T1000 (cell line): ENCODE measurements around the gene SLC7A7.
"Not testable (repeated sequence)": the region's sequence is repeated elsewhere in the genome, so short reads cannot be mapped to it uniquely, and the experiment has no call there.

Experiments used
- DNase-seq: peaks from one replicate; lab custom pipeline; 2025; ENCODE audit warnings: mixed read lengths; lab: John Stamatoyannopoulos, UW

SLC7A7 gene

DNA sequence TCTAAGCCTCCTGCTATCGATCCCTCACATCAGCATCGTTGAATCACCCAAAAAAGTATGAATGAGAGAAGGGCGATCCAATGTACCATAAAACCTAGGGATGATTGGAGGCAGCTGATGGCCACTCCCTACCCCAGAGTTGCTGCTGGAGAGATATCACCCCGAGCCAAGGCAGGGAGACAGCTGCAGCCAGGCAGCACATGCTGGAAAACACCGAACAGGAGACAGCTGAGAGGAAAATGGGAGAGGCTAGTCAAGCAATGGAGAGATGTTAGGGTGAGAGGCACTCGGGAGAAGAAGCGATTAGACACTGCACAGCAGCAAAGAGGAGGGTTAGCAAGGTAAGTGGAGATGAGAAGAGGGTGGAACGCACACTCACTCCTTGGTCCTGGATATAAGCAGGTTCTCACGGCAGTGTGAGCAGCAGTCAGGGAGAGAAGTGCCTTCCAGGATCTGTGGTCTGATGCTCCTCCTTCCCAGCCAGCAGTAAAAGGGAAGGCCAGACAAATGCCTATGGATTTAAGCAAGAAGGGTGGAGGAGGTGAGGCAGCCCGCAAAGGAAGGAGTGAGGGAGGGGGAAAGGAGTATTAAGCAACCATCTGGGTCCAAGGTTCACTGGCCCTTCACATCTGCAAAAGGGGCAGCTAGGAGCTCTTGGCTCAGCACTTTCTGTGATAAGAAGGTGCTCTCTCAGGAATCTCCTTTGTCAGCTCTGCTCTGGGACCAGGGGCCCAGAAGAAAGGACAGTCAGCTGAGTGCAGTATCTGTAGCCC lies at the start of gene SLC7A7:
Gene SLC7A7, minus strand, starts transcription at position 495 of the 773 bp plus-strand sequence. CDS start 2,037 bp downstream, outside the sequence.
- no peak for DNase-seq

DNA sequence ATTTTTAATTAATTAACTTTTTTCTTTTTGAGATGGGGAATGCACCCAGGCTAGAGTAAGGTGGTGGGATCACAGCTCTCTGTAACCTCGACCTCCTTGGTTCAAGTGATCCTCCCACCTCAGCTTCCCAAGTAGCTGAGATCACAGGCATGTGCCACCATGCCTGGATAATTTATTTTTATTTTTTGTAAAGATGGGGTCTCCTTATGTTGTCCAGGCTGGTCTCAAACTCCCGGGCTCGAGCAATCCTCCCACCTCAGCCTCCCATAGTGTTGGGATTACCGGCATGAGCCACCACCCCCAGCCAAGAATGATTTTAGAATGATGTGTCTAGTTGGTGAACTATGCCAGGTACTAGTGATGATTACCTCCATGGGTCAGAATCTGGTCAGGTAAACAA lies 49.7 kb upstream of the SLC7A7 start:
- no peak for DNase-seq

DNA sequence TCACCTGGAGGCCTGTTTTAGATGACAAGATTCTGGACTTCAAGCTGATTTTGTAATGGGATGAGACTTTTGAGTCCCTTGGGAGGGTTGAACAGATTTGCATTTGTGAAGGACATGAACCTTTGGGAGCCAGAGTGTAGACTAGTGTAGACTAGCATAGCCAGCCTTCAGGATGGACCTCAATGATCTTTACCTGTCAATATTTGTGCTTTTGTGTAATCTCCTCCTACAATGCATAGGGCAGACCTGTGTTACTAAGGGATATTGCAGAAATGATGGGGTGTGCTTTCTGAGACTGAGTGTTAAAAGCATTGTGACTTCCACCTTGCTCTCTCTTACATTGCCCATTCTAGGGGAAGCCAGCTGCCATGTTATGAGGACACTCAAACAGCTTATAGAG lies 46.4 kb upstream of the SLC7A7 start:
- no peak for DNase-seq

DNA sequence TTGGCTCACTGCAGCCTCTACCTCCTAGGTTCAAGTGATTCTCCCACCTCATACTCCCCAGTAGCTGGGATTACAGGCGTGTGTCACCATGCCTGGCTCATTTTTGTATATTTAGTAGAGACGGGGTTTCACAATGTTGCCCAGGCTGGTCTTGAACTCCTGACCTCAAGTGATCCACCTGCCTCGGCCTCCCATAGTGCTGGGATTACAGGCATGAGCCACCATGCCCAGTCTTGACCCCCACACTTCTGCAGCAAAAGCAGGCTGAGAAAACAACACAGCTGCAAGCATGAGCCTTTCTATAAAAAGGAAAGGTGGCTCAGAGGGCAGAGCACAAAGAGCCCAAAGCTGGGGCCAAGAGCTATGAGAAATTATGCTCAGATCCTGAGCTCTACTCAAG lies 45.1 kb upstream of the SLC7A7 start:
- DNase-seq, result not testable (repeated sequence)

DNA sequence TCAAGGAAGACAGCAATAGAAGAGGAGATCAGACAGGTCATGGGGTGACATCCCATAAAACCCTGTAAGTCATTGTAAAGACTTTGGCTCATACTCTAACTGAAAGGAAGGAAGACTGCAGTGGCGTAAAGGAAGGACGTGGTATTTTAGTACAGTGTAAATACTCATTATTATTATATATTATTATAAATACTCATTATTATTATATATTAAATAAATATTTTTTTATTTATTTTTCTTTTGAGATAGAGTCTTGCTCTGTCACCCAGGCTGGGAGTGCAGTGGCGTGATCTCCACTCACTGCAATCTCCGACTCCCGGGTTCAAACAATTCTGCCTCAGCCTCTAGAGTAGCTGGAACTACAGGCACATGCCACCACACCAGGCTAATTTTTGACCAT lies 41.2 kb upstream of the SLC7A7 start:
- DNase-seq, result no peak

DNA sequence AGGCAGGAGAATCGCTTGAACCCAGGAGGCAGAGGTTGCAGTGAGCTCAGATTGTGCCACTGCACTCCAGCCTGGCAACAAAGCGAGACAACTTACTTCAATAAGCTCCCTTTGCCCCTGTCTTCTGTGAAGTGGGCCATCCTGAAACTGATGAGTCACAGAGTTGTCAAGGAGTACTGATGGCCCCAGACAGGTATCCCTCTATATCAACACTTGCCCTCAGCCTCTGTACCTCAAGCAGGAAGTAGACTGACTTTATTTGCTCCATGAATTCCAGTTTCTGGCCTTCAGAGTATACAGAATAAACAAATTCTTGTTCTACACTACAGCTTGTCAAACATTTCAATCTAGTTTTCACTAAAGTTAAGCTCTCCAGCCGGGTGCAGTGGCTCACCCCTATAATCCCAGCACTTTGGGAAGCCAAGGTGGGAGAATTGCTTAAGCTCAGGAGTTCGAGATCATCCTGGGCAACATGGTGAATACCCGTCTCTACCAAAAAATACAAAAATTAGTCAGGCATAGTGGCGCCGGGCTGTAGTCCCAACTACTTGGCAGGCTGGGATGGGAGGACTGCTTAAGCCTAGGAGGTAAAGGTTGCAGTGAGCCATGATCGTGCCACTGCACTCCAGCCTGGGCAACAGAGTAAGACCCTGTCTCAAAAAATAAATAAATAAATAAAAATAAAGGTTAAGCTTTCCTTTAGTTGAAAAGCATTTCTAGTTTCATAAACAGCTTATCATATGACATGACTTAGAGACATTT lies 39.9 kb upstream of the SLC7A7 start:
- DNase-seq, result no peak

DNA sequence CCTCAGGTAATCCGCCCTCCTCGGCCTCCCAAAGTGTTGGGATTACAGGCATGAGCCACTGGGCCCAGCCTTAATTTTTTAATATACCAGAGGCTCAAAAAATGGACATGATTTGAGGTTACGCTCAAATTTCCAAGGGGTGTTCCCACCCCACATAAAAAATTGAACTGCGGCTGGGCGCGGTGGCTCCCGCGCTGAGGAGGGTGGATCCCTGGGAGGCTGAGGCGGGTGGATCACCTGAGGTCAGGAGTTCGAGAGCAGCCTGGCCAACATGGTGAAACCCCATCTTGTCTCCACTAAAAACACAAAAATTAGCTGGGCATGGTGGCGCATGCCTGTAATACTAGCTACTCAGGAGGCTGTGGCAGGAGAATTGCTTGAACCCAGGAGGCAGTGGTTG lies 39.1 kb upstream of the SLC7A7 start:
- not testable (repeated sequence) for DNase-seq

DNA sequence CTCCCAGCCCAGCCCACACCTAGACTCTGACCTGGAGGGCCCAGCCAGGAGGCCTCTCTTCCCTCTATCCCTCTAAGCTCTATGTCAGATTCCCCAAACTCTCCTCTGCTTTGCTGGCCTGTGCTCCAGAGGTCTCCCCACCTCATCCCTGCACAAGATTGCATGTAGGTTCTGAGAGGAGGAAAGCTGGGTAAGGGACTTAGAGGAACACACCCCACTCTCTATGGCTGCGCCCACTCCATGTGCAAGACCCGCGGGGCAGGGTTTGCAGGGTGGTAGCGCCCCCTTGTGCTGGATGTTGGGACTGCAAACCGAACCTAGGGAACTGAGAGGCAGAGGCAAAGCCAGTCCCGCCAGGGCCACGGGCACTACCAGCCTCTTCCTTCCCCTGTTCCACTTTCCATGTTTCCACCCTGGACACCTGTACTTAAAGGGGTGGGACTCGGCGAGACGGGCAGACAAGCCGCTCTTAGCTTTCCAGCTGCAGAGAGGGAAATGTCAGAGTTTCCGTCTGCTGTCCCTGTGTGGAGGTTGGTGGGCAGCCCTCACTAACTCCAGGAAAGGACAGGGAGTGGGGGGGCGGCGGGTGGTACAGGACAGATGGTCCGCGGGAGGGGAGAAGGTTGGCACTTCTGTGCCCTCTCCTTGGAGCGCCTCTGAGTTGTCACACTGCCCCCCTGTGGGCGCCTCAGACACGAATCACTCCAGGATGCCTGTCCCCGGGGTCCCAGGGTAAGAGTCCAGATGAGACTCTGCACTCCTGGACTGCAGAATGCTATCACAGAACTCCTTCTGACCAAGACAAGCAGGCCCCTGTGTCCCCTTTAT lies 37.9 kb upstream of the SLC7A7 start:
- peak; percentile 74 for DNase-seq

DNA sequence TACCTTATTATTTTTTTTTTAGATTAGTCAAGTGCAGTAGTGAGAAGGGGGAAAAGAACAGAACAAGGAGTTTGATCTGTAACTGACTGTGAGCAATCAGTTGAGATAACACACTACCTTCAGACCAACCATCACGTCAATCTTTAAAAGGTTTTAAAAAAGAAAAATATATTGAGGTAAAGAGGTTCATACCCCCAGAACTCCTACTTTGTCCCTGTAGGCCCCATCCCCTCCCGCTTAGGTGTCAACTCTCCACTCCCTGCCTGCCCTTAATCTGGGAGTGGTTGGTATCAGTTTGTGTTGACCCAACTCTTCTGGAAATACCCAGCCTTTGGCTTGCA lies 37.3 kb upstream of the SLC7A7 start:
- no peak for DNase-seq

DNA sequence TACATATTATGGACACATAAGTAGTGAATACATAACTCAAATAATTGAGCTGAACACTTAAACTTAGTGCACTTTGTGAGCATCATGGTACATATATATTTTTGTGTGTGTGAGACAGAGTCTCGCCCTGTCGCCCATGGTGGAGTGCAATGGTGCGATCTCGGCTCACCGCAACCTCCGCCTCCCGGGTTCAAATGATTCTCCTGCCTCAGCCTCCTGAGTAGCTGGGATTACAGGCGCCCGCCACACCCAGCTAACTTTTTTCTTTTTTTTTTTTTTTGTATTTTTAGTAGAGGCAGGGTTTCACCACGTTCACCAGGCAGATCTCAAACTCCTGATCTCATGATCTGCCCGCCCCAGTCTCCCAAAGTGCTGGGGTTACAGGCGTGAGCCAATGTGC lies 36.9 kb upstream of the SLC7A7 start:
- DNase-seq, result not testable (repeated sequence)

DNA sequence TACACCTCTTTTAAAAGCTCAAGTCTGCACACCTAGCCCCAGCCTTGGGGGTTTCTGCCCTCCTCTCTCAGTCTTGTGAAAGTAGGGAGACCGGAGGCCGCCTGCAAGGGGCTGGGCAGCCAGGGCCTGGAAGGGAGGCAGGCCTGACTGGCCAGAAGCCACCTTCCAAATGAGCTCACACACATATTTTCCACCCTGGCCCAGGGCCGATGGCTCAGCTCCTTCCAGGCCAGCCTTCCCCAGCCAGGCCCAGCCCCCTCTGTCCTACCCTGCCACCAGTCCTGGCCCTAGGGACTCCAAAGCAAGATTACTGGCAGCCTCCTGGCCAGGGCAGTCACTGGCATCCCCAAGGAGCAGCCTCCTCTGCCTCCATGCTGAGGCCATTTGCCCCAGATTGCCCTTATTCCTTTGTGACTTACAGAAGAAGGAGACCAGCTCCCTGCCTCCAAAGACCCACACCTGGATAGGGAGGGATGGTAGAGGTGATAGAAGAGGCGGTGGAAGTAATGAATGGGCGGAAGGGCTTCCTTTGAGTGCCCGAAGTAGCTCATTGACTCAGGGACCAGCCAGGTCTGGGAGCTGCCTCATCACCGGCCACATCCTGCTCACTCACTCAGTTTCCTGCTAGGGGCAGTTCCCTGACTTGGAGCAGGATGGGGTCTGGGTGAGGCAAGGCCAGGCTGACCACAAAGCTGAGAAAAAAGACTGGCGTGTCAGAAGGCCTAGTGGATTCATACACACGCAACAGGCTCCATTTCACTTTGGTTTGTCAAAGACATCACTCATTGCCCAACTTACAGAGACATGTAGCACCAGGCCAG lies 35.9 kb upstream of the SLC7A7 start:
- DNase-seq, result peak; percentile 38

DNA sequence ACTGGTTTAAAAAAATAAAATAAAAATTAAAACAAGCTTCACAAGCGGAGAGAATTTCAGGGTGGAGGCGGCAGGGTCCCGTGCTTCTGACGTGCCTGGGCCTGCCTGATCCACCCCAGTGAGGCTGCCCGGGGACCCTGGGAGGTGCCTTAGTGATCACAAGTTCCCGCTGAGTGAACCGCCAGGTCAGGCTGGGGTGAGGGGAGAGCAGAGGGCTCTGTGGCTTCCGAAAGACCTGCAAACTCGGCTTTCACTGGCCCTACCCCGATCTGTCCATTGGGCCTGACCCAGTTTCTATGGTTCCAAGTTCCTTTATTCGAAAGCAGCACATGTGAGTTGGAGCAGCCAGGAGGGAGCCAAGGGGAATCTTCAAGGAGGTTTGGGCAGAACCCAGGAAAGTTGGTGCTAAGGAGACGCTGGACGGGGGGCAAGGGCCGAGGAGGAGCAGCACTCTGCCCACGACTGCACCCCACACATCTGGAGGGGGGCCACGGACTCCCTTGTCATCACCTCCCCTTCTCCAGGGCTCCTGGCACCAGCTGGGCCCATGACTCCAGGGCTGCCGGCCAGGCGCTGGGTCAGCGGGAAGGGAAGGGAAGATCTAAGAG lies 34.1 kb upstream of the SLC7A7 start:
- no peak for DNase-seq

DNA sequence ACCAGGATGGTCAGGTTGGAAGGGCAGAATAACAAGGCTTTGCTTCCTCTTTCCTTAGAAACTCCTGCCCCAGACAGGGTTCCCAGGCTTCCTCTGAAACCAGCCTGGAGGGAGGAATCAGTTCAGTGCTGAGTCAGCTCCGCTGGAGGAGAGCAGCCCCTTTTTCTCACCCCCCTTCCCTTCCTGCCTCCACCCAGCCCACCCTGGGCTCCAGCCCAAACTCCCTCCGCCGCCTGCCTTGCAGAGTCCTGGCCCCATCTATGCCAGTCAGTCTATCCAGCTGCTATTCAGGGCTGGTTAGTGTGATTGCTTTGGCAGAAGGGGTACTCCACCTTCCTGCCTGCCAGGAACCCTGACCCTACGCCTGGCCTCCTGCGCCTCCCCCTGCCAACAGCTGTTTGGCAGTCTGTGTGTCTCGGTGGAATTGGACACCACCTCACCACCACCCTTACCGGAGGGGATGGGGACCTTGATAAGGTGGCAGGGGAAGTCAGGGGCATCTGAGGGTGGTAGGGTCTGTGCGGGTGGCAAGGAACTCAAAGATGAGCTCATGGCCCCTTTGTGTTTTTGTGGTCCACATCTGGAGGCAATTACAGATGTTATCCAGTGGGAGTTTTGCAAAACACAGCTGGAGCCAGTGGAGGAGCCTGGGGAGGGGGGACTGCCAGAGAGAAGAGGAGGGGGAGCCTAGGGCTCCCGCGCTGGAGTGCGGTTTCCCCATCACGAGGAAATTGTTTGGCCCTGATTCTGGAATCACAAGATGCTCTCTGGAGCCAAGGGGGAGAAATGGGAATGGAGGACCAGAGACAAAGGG lies 33.3 kb upstream of the SLC7A7 start:
- no peak for DNase-seq

DNA sequence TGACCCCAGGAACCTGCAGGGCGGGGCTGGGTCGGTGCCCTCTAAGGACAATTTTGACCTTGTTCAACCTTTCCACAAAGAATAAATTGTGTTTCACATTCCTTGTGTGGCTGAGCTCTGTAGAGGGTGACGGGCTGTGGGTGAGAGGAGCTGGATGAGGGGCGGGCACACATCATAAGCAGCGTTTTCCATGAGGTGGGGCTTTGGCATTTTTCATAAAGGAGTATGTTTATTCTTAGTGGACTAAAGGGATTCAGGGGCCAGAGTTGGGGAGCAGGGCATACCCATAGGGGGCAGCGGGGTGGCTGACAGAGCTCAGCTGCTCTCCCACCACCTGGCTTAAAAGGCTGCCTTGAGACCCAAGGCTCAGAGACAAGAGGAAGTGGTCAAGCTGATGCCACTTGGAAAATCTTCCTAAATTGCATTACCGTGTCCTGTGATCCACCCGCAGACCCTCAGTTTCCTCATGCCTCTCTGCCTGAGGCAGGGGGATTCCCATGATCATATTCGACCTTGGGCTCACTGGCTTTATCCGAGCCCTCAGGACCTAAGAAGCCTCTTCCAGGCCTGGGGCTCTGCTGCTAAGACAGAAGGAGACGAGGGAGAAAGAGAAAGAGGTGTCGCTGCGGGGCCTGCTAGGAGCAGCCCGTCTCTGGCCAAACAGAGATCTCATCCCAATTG lies 32.6 kb upstream of the SLC7A7 start:
- no peak for DNase-seq

DNA sequence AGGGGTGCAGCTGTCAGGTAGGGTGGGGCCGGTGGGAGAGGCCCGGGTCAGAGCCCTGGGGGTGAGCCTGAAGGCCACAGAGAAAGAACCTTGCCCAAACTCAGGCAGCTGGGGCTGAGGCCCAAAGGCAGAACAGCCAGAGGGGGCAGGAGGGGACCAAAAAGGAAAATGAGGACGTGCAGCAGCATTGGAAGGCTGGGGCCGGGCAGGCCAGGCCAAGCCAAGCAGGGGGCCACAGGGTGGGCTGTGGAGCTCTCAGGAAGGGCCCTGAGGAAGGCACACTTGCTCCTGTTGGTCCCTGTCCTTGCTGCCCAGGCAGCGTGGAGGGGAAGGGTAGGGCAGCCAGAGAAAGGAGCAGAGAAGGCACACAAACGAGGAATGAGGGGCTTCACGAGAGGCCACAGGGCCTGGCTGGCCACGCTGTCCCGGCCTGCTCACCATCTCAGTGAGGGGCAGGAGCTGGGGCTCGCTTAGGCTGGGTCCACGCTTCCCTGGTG lies 31.6 kb upstream of the SLC7A7 start:
- no peak for DNase-seq

DNA sequence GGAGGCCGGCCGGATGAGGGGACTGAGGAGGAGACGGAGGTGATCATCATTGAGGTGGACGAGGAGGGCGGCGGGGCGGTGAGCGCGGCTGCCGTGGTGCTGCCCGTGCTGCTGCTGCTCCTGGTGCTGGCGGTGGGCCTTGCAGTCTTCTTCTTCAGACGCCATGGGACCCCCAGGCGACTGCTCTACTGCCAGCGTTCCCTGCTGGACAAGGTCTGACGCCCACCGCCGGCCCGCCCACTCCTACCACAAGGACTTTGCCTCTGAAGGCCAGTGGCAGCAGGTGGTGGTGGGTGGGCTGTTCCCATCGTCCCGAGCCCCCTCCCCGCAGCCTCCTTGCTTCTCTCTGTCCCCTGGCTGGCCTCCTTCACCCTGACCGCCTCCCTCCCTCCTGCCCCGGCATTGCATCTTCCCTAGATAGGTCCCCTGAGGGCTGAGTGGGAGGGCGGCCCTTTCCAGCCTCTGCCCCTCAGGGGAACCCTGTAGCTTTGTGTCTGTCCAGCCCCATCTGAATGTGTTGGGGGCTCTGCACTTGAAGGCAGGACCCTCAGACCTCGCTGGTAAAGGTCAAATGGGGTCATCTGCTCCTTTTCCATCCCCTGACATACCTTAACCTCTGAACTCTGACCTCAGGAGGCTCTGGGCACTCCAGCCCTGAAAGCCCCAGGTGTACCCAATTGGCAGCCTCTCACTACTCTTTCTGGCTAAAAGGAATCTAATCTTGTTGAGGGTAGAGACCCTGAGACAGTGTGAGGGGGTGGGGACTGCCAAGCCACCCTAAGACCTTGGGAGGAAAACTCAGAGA lies 30.8 kb upstream of the SLC7A7 start:
- no peak for DNase-seq

DNA sequence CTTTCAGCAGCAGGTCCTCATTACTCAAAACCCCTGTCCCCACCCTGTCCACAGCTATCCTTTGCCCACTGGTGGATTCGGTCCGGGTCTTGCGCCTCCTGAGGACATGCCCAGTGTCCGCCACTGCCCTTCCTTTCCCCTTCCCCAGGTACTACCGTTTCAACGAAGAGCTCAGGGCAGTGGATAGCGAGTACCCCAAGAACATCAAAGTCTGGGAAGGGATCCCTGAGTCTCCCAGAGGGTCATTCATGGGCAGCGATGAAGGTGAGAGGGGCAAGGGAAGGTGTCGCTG lies 29.8 kb upstream of the SLC7A7 start:
- no peak for DNase-seq

DNA sequence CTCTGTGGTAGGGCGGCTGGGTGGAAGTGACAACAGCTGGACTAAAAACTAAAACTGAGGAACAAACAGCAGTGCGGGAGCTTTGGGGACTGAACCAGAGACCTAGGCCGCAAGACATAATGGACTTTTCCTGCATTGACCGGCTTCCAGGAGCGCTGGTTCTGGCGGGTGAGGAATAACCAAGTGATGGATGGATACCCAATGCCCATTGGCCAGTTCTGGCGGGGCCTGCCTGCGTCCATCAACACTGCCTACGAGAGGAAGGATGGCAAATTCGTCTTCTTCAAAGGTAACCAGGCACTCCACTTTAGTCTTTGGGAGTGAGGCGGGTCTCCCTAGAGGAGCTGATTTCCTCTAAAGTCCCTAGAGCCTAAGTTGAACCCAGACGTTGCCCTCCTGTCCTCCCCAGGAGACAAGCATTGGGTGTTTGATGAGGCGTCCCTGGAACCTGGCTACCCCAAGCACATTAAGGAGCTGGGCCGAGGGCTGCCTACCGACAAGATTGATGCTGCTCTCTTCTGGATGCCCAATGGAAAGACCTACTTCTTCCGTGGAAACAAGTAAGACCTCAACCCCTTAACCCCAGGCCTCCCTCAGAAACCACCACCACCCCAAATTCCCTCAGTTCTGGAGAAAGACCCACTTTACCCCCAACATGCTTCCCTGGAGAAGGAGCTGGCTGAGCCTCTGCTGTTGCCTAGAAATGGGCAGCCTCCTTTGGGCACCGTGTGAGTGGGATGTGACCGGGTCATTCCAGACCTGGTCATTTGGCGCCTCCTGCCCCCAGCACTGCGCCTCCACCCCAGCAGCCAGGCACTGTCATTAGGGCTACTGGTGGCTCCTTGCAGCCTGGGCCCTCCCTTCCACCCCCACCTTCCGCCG lies 29.2 kb upstream of the SLC7A7 start:
- DNase-seq, result no peak
